Skeletal muscle cell (primary cell): ENCODE results near the gene DENND6B.
A peak's percentile ranks its signal among the peaks of the same experiment; 100 is the strongest.

Source experiments
- DNase-seq: peaks from one replicate; pipeline ENCODE4 v3.0.0-alpha.2; 2010; ENCODE audit warnings: low read depth
- H3K4me3 ChIP-seq: 2 replicates; pipeline ENCODE4 v1.5.1; 2011; ENCODE audit warnings: low read depth, mild to moderate bottlenecking, control low read depth, low read length, moderate library complexity

Gene DENND6B

GRCh38 chr22:50262460-50262911 lies 64.3 kb downstream of the DENND6B start:
- DNase-seq, result no peak
- no peak overlapping the region for H3K4me3 ChIP-seq

GRCh38 chr22:50261615-50262459 lies 65.0 kb downstream of the DENND6B start, which contains the start of gene MAPK12:
Gene MAPK12, minus strand, starts transcription at chr22:50261683. Its CDS starts 174 bp downstream, at chr22:50261509.
- peak within 1 kb of the TSS; percentile 56 for H3K4me3 ChIP-seq

GRCh38 chr22:50260801-50261614 lies 65.8 kb downstream of the DENND6B start:
- DNase-seq, result no peak
- H3K4me3 ChIP-seq, result peak overlapping the region; percentile 56

More at GRCh38 chr22:50261615-50262459, 65.0 kb downstream of the DENND6B start, which contains the start of gene MAPK12:
- no peak for DNase-seq

- peak overlapping the region; percentile 56 for H3K4me3 ChIP-seq
- no peak for DNase-seq
Measured at GRCh38 chr22:50260434-50260800, 66.4 kb downstream of the DENND6B start.

- DNase-seq, result no peak
- H3K4me3 ChIP-seq, result no peak overlapping the region
Measured at GRCh38 chr22:50259302-50259701, 67.5 kb downstream of the DENND6B start.
